Aorta (tissue), 5 donors: ENCODE results near the gene COL26A1. TPM values are rescaled to one million over a fixed set of nuclear protein-coding genes. Genes with fewer than 3 reads are reported as not detected.
"Not testable (repeated sequence)": the region's sequence is repeated elsewhere in the genome, so short reads cannot be mapped to it uniquely, and the experiment has no call there.

ENCODE experiments used
- ATAC-seq: fragments of 200-7000 bp; cut with Tn5 transposase; one replicate; pipeline ENCODE4 v1.9.1; 2022; ENCODE audit warnings: moderate library complexity; ENCODE audit not compliant: low FRiP score
- DNase-seq, 2 donors: peaks; one replicate each; pipeline ENCODE4 v3.0.0-alpha.2; 2020
- H3K27ac ChIP-seq, 2 donors: one replicate each; pipeline ENCODE4 v1.5.1; 2013; ENCODE audit warnings: low read length in 2 of 2, mild to moderate bottlenecking in 2 of 2, moderate library complexity in 2 of 2, control low read depth in 1 of 2, inconsistent platforms in 1 of 2, low read depth in 1 of 2
- H3K27me3 ChIP-seq, 2 donors: one replicate each; pipeline ENCODE4 v1.6.1; 2013; ENCODE audit warnings: control low read depth in 1 of 2, low read length in 1 of 2, mild to moderate bottlenecking in 1 of 2, moderate library complexity in 1 of 2; ENCODE audit not compliant: insufficient read depth in 2 of 2, control insufficient read depth in 1 of 2
- H3K36me3 ChIP-seq, 2 donors: one replicate each; pipeline ENCODE4 v1.6.1; 2013; ENCODE audit warnings: control low read depth in 1 of 2, low read length in 1 of 2, mild to moderate bottlenecking in 1 of 2; ENCODE audit not compliant: insufficient read depth in 2 of 2, control insufficient read depth in 1 of 2
- H3K4me1 ChIP-seq, 2 donors: one replicate each; pipeline ENCODE4 v1.6.1; 2013; ENCODE audit warnings: low read length in 2 of 2, control low read depth in 1 of 2, mild to moderate bottlenecking in 1 of 2, moderate library complexity in 1 of 2; ENCODE audit not compliant: insufficient read depth in 2 of 2, control insufficient read depth in 1 of 2
- H3K4me3 ChIP-seq, 2 donors: one replicate each; pipeline ENCODE4 v1.5.1; 2013; ENCODE audit warnings: low read length in 2 of 2, control low read depth in 1 of 2, mild to moderate bottlenecking in 1 of 2
- H3K9me3 ChIP-seq: one replicate; pipeline ENCODE4 v1.6.1; 2013; ENCODE audit warnings: mild to moderate bottlenecking, low read length; ENCODE audit not compliant: control insufficient read depth
- WGBS, 2 donors: extraction: QIAGEN DNeasy Blood & Tissue Kit; methylation state at CpG; one replicate each; pipeline ENCODE4 v1.1.7; 2013; 5-methylcytosine and 5-hydroxymethylcytosine counted together
- intact Hi-C, 2 donors: fragments of 100-400 bp; cut with DNase I; formaldehyde crosslinking; loops; one replicate each; pipeline versions ENCODE4 v1.14.2 to v1.15.0; 2022
- polyA plus RNA-seq, 2 donors: library from polyadenylated mRNA; stranded (reverse); fragments of 200-250 nt; gene quantifications; one replicate each; pipeline ENCODE4 v1.2.3, GENCODE V29; 2013
- total RNA-seq, 2 donors: library from RNA; stranded (reverse); fragmentation: NEBNext Ultra II Directional; extraction: Animal tissue kit (Norgen Biotek cat#: 25700); gene quantifications; one replicate each; pipeline ENCODE4 v1.2.1, GENCODE V29; 2021
- donor health status: healthy with polysubstance abuse.
- donor health status: Bipolar disorder and iron deficiency.
- donor health status: DM: no; HTN: no; CAD: no.
- donor health status: DM: no; HTN: no; CAD: no.
- donor health status: DM: yes; HTN: yes; CAD: no.

The COL26A1 gene
- total and polyA plus RNA-seq, 4 donors = not detected

DNA sequence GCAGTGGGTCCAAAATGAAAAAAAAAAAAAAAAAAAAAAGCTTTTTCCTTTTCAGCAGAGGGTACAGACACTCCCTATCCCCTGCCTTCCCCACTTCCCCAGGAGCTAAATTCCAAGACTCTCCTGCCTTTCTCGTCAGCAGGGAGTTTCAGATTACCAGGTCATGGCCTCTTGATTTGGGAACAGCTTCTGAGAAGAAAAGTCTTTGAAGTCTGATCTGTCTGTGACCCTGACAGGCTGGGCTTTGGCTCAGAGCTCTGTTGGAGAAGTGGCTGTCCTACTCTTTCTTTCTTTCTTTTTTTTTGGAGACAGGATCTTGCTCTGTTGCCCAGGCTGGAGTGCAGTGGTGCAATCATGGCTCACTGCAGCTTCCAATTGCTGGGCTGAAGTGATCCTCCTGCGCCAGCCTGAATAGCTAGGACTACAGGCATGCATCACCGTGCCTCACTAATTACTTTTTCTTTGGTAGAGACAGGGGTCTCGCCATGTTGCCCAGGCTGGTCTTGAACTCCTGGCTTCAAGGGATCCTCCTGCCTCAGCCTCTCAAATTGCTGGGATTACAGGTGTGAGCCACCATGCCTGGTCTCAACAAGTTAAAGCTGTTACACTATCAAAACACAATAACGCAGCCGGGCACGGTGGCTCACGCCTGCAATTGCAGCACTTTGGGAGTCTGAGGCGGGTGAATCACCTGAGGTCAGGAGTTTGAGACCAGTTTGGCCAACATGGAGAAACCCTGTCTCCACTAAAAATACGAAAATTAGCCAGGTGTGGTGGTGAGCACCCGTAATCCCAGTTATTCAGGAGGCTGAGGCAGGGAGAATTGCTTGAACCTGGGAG is 59.9 kb downstream of the COL26A1 start:
- Histone ChIP-seq H3K4me3 (no peak overlapping the region), H3K36me3 (no peaks in the 10 kb centered on the region), H3K9me3 (no peaks in the 10 kb centered on the region), H3K27ac (no peak overlapping the region), H3K4me1 (no peaks in the 10 kb centered on the region), H3K27me3 (no peaks in the 10 kb centered on the region)
- DNase-seq (no peak), ATAC-seq (no peak)
- 89 to 91% methylated on average over 11 of the region's 11 CpGs for WGBS, 2 donors
- intact Hi-C loops = no loop called here

- intact Hi-C loops = no loop called here
- Histone ChIP-seq H3K27me3 (no peaks in the 10 kb centered on the region), H3K36me3 (no peaks in the 10 kb centered on the region), H3K4me3 (no peak overlapping the region), H3K9me3 (no peaks in the 10 kb centered on the region), H3K4me1 (no peaks in the 10 kb centered on the region), H3K27ac (no peak overlapping the region)
- DNase-seq (no peak), ATAC-seq (no peak)
- 85 to 86% methylated on average over 10 of the region's 10 CpGs for WGBS, 2 donors
These were observed 63.8 kb downstream of the COL26A1 start for GRCh38 chr7:101426303-101427011.

- ATAC-seq = no peak
- Histone ChIP-seq H3K36me3 (no peaks in the 10 kb centered on the region), H3K9me3 (no peaks in the 10 kb centered on the region), H3K27ac (no peak overlapping the region), H3K4me1 (no peaks in the 10 kb centered on the region), H3K4me3 (no peak overlapping the region), H3K27me3 (no peaks in the 10 kb centered on the region)
- DNase-seq = no peak
- 79 to 80% methylated on average over 11 of the region's 11 CpGs for WGBS, 2 donors
- intact Hi-C loops = no loop called here
These were observed 65.6 kb downstream of the COL26A1 start for GRCh38 chr7:101428093-101428866.

DNA sequence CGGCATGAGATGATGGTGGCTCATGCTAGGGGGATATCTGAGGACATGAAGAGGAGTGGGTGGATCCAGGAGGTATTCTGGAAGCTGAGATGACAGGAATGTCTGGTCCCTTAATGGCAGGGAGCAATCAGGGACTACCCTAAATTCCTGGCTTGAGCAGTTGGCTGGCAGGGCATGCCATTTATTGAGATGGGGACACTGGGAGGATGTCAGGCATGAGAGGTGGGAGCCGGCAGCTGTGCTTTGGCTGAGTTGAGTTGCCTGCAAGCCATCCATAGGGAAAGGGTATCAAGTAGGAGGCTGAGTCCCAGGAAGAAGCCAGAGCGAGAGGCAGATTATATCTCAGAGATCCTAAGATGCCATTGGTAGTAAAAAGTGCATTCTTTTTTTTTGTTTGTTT is 69.6 kb downstream of the COL26A1 start:
- intact Hi-C loops = no loop called here
- WGBS, 2 donors = 87 to 89% methylated on average over 3 of the region's 3 CpGs

GRCh38 chr7:101433688-101434087 is 71.0 kb downstream of the COL26A1 start:
- intact Hi-C loops = no loop called here
- Histone ChIP-seq H3K27ac (no peak overlapping the region), H3K4me3 (no peak overlapping the region), H3K27me3 (no peaks in the 10 kb centered on the region), H3K36me3 (no peaks in the 10 kb centered on the region), H3K9me3 (no peaks in the 10 kb centered on the region), H3K4me1 (no peaks in the 10 kb centered on the region)
- DNase-seq (no peak), ATAC-seq (no peak)
- WGBS, 2 donors = 86 to 90% methylated on average over 4 of the region's 4 CpGs

More for the DNA sequence above, 69.6 kb downstream of the COL26A1 start:
- Histone ChIP-seq H3K27ac (no peak overlapping the region), H3K4me3 (no peak overlapping the region), H3K27me3 (no peaks in the 10 kb centered on the region), H3K9me3 (no peaks in the 10 kb centered on the region), H3K4me1 (no peaks in the 10 kb centered on the region), H3K36me3 (no peaks in the 10 kb centered on the region)
- ATAC-seq (no peak), DNase-seq (no peak)

- H3K36me3 ChIP-seq, H3K4me1 ChIP-seq, intact Hi-C loops, H3K4me3 ChIP-seq, H3K9me3 ChIP-seq, H3K27ac ChIP-seq, ATAC-seq, DNase-seq, H3K27me3 ChIP-seq: not testable (repeated sequence)
- WGBS, 2 donors = 91 to 92% methylated on average over 8 of the region's 8 CpGs
These were observed 71.5 kb downstream of the COL26A1 start for GRCh38 chr7:101434155-101434554.

GRCh38 chr7:101435461-101436220 is 73.0 kb downstream of the COL26A1 start:
- Histone ChIP-seq H3K9me3 (no peaks in the 10 kb centered on the region), H3K27me3 (no peaks in the 10 kb centered on the region), H3K36me3 (no peaks in the 10 kb centered on the region), H3K27ac (no peak overlapping the region), H3K4me1 (no peaks in the 10 kb centered on the region), H3K4me3 (no peak overlapping the region)
- intact Hi-C loops = no loop called here
- 16 to 28% methylated on average over 21 to 22 of the region's 22 CpGs for WGBS, 2 donors
- no peak for DNase-seq
- no peak for ATAC-seq

DNA sequence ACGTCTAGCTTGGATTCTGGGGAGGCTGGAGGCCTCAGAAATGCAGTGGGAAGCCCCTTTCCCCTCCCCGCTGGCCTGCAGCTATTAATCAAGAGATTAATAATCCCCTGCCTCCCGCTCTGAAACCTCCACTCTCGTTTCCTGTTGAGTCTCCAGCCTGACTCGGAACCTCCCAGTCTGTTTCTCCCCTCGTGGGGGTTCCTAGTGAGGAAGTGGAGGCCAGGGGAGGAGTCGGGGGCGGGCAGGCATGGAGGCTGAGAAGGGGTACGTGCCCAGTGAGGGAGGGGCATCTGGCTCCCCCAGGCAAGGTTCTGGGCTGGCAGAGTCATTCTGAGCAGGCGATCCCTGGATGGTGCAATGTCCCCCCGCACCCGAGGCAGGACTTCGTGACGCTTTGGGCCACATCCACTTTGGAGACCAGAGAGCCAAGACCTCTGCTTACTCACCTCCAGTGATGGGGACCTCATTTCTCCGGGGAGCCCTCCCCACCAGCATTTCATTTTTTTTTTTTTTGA is 73.6 kb downstream of the COL26A1 start:
- Histone ChIP-seq H3K27ac (no peak overlapping the region), H3K4me1 (no peaks in the 10 kb centered on the region), H3K4me3 (no peak overlapping the region), H3K9me3 (no peaks in the 10 kb centered on the region), H3K27me3 (no peaks in the 10 kb centered on the region), H3K36me3 (no peaks in the 10 kb centered on the region)
- intact Hi-C loops = no loop called here
- WGBS, 2 donors = 30 to 38% methylated on average over 15 of the region's 15 CpGs
- DNase-seq = no peak
- ATAC-seq = no peak
